T-helper 2 cell treated with Interferon-gamma antibody and Interleukin-4, amounts not matched to agents 5 μg/mL and 100 μg/mL, for 36 hours (primary cell): ENCODE data around the gene RYR3.
"Not testable (repeated sequence)": the region's sequence is repeated elsewhere in the genome, so short reads cannot be mapped to it uniquely, and the experiment has no call there.

Source experiments
- DNase-seq: peaks from one replicate; pipeline ENCODE4 v3.0.0; 2021; ENCODE audit warnings: low spot score
- H3K27ac Mint-ChIP-seq: one replicate; pipeline ENCODE4 v1.8.0; 2021; ENCODE audit warnings: mild to moderate bottlenecking, mixed read lengths
- H3K27me3 Mint-ChIP-seq: one replicate; pipeline ENCODE4 v1.8.0; 2021; ENCODE audit warnings: low read depth, mixed read lengths
- H3K36me3 Mint-ChIP-seq: one replicate; pipeline ENCODE4 v1.8.0; 2021; ENCODE audit warnings: low read depth, mixed read lengths
- H3K4me1 Mint-ChIP-seq: one replicate; pipeline ENCODE4 v1.8.0; 2021; ENCODE audit warnings: low read depth, mixed read lengths
- H3K4me3 Mint-ChIP-seq: one replicate; pipeline ENCODE4 v1.8.0; 2022; ENCODE audit warnings: mild to moderate bottlenecking, moderate library complexity, mixed read lengths
- H3K9me3 Mint-ChIP-seq: one replicate; pipeline ENCODE4 v1.8.0; 2021; ENCODE audit warnings: mixed read lengths

The RYR3 gene

GRCh38 chr15:33543957-33544356 is 233.2 kb downstream of the RYR3 start:
- no peak for DNase-seq
- H3K4me1 Mint-ChIP-seq: no peaks in the 10 kb centered on the region
- H3K4me3 Mint-ChIP-seq: no peak overlapping the region
- no peaks in the 10 kb centered on the region for H3K36me3 Mint-ChIP-seq
- no peaks in the 10 kb centered on the region for H3K27me3 Mint-ChIP-seq
- no peak overlapping the region for H3K27ac Mint-ChIP-seq
- no peaks in the 10 kb centered on the region for H3K9me3 Mint-ChIP-seq

GRCh38 chr15:33545866-33546265 is 235.1 kb downstream of the RYR3 start:
- no peak overlapping the region for H3K27ac Mint-ChIP-seq
- no peak overlapping the region for H3K4me3 Mint-ChIP-seq
- H3K36me3 Mint-ChIP-seq: no peaks in the 10 kb centered on the region
- no peaks in the 10 kb centered on the region for H3K9me3 Mint-ChIP-seq
- no peaks in the 10 kb centered on the region for H3K27me3 Mint-ChIP-seq
- no peak for DNase-seq
- H3K4me1 Mint-ChIP-seq: no peaks in the 10 kb centered on the region

GRCh38 chr15:33547876-33548275 is 237.1 kb downstream of the RYR3 start:
- Mint-ChIP-seq H3K4me1 (no peaks in the 10 kb centered on the region), H3K27me3 (no peaks in the 10 kb centered on the region), H3K4me3 (no peak overlapping the region), H3K36me3 (no peaks in the 10 kb centered on the region), H3K9me3 (no peaks in the 10 kb centered on the region), H3K27ac (no peak overlapping the region)
- DNase-seq: no peak

GRCh38 chr15:33551860-33552259 is 241.1 kb downstream of the RYR3 start:
- no peaks in the 10 kb centered on the region for H3K36me3 Mint-ChIP-seq
- no peak overlapping the region for H3K4me3 Mint-ChIP-seq
- H3K9me3 Mint-ChIP-seq: no peaks in the 10 kb centered on the region
- no peaks in the 10 kb centered on the region for H3K27me3 Mint-ChIP-seq
- no peaks in the 10 kb centered on the region for H3K4me1 Mint-ChIP-seq
- DNase-seq: no peak
- H3K27ac Mint-ChIP-seq: no peak overlapping the region

DNA sequence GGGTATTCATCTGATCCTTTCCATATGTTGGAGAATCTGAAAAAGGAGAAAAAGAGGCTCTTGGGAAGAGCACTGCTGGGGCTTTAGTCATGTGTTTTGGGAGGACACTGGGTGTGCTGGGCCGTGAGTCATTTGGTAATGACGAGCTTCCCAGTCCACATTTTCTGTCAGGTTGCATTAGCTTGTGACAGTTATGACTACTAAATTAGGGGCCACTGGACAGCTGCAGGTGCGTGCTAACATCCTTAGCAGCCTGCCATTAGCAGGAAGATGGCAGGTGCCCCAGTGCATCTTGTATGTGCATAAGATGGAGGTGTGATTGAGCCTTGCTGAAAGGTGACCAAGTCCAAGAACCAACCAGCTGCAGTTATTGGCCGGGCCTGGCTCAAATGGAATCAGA is 242.4 kb downstream of the RYR3 start:
- H3K27ac Mint-ChIP-seq: no peak overlapping the region
- H3K4me3 Mint-ChIP-seq: no peak overlapping the region
- no peaks in the 10 kb centered on the region for H3K27me3 Mint-ChIP-seq
- no peak for DNase-seq
- H3K9me3 Mint-ChIP-seq: no peaks in the 10 kb centered on the region
- no peaks in the 10 kb centered on the region for H3K36me3 Mint-ChIP-seq
- H3K4me1 Mint-ChIP-seq: no peaks in the 10 kb centered on the region

DNA sequence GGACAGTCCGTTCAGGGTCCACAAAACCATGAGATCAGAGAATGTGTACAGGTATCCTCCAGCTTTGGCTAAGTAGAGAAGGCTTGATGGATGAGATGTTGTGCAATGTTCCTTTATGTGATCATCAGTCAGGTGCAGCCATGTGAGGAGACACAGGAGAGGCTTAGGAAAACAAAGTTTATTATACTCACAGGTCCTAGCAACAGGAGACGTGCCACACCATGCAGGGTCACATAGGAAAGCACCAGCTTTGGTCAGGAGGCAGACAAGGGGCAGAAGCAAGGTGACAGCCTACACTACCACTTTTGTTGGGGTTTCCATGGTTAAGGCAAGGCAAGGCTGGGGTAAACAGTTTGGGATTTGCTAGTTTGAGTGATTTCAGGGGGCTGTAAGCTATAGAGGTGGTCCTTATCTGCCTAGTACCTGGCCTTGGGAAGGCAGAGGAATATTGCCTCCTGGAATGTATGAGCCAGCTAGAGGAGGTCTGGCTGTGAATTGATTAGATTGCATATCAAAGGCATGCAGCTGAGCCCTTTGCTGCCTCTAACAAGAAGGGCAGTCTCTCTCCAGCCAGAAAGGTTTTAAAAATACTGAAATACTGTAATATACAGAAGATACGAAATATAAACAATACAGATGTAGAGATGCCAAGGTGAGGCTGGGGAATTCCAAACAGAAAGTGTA is 248.6 kb downstream of the RYR3 start:
- Mint-ChIP-seq H3K4me3 (no peak overlapping the region), H3K27me3 (no peaks in the 10 kb centered on the region), H3K27ac (no peak overlapping the region), H3K9me3 (no peaks in the 10 kb centered on the region), H3K4me1 (no peaks in the 10 kb centered on the region), H3K36me3 (no peaks in the 10 kb centered on the region)
- DNase-seq: no peak

DNA sequence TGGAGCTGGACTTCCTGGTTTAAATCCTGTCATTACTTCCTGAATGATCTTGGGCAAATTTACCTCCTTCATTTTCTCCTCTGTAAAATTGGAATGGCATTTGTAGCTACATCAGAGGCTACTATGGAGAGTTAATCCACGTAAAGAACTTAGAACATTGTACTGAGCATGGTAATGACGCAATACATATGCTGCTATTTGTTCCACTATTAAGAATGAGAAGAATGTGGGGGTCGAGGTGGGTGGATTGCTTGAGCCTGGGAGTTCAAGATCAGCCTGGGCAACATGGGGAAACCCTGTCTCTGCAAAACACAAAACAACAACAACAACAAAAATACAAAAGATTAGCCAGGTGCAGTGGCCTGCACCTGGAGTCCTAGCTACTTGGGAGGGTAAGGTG is 250.6 kb downstream of the RYR3 start:
- H3K36me3 Mint-ChIP-seq: no peaks in the 10 kb centered on the region
- no peak for DNase-seq
- H3K4me3 Mint-ChIP-seq: no peak overlapping the region
- no peaks in the 10 kb centered on the region for H3K9me3 Mint-ChIP-seq
- H3K4me1 Mint-ChIP-seq: no peaks in the 10 kb centered on the region
- no peak overlapping the region for H3K27ac Mint-ChIP-seq
- no peaks in the 10 kb centered on the region for H3K27me3 Mint-ChIP-seq

DNA sequence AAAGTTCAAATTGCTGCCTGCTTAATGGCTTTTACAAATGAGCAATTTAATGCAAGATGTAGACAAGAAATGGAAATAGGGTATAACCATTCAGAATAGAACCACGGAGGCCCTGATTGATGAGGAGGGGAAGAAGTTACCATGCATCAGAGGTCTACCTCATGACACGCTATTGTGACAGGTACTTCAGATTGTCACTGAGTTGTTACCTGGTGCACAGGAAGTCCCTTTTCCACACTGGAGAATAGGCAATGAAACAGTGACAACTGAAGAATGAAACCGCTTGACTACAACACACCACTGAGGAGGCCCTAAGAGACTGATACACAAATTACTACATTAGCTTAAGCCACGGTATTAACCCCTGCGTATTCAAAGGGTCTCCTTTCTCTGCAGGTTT is 251.2 kb downstream of the RYR3 start:
- Mint-ChIP-seq H3K4me1 (no peaks in the 10 kb centered on the region), H3K9me3 (no peaks in the 10 kb centered on the region)

GRCh38 chr15:33565094-33565493 is 254.3 kb downstream of the RYR3 start:
- Mint-ChIP-seq H3K36me3 (no peaks in the 10 kb centered on the region), H3K9me3 (no peaks in the 10 kb centered on the region), H3K4me1 (no peaks in the 10 kb centered on the region), H3K27ac (no peak overlapping the region), H3K4me3 (no peak overlapping the region), H3K27me3 (no peaks in the 10 kb centered on the region)
- no peak for DNase-seq

More for the DNA sequence above, 251.2 kb downstream of the RYR3 start:
- Mint-ChIP-seq H3K36me3 (no peaks in the 10 kb centered on the region), H3K27me3 (no peaks in the 10 kb centered on the region), H3K27ac (no peak overlapping the region), H3K4me3 (no peak overlapping the region)
- DNase-seq: no peak

DNA sequence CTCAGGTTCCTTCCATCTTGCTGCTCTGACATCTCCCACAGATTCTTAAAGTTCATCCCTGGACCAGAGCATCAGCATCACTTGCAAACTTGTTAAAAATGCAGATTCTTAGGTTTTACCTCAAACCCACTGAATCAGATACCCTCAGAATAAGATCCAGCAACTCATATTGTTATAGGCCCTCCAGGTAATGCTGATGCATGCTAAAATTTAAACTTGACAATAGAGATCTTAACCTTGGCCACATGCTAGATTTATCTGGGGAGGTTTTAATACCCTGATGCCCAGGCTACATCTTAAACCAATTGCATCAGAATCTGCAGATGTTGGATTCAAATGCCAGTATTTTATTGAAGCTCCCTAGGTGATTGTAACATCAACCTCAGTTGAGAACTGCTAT is 256.9 kb downstream of the RYR3 start:
- H3K4me3 Mint-ChIP-seq: no peak overlapping the region
- DNase-seq: no peak
- no peaks in the 10 kb centered on the region for H3K27me3 Mint-ChIP-seq
- H3K36me3 Mint-ChIP-seq: no peaks in the 10 kb centered on the region
- H3K9me3 Mint-ChIP-seq: no peaks in the 10 kb centered on the region
- no peaks in the 10 kb centered on the region for H3K4me1 Mint-ChIP-seq
- H3K27ac Mint-ChIP-seq: no peak overlapping the region

DNA sequence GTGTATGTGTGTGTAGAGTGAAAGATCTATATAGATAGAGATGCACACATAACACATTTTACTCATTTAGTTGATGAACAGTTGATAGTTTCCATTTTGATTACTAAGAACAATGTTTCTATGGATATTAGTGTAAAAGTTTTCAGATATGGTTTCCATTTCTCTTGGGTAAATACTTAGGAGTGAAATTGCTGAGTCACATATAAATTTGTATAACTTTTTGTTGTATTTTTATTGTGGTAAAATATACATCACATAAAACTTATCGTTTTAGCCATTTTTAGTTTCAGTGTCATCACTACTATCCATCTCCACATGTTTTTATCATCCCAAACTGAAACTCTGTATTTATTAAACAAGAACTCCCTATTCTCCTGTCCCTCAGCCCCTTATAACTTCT is 258.3 kb downstream of the RYR3 start:
- Mint-ChIP-seq H3K4me3 (no peak overlapping the region), H3K4me1 (no peaks in the 10 kb centered on the region), H3K36me3 (no peaks in the 10 kb centered on the region), H3K27ac (no peak overlapping the region), H3K9me3 (no peaks in the 10 kb centered on the region), H3K27me3 (no peaks in the 10 kb centered on the region)
- DNase-seq: no peak

GRCh38 chr15:33577911-33578310 is 267.1 kb downstream of the RYR3 start:
- not testable (repeated sequence) for H3K4me1 Mint-ChIP-seq, H3K9me3 Mint-ChIP-seq, H3K36me3 Mint-ChIP-seq, H3K27me3 Mint-ChIP-seq, DNase-seq, H3K27ac Mint-ChIP-seq, H3K4me3 Mint-ChIP-seq

GRCh38 chr15:33580526-33580925 is 269.8 kb downstream of the RYR3 start:
- Mint-ChIP-seq H3K27me3 (no peaks in the 10 kb centered on the region), H3K4me1 (no peaks in the 10 kb centered on the region), H3K4me3 (no peak overlapping the region), H3K9me3 (no peaks in the 10 kb centered on the region), H3K36me3 (no peaks in the 10 kb centered on the region), H3K27ac (no peak overlapping the region)
- no peak for DNase-seq

- Mint-ChIP-seq H3K9me3 (no peaks in the 10 kb centered on the region), H3K27me3 (no peaks in the 10 kb centered on the region), H3K27ac (no peak overlapping the region), H3K36me3 (no peaks in the 10 kb centered on the region), H3K4me3 (no peak overlapping the region), H3K4me1 (no peaks in the 10 kb centered on the region)
- DNase-seq: no peak
Measured at GRCh38 chr15:33581032-33581431, 270.3 kb downstream of the RYR3 start.

GRCh38 chr15:33584797-33585196 is 274.0 kb downstream of the RYR3 start:
- Mint-ChIP-seq H3K9me3 (no peaks in the 10 kb centered on the region), H3K27ac (no peak overlapping the region), H3K27me3 (no peaks in the 10 kb centered on the region), H3K36me3 (no peaks in the 10 kb centered on the region), H3K4me1 (no peaks in the 10 kb centered on the region), H3K4me3 (no peak overlapping the region)
- DNase-seq: no peak
